HG02885 (cell line): ENCODE data around the gene SOBP.

Experiments used
- ATAC-seq: cut with Tn5 transposase; IDR thresholded peaks from one replicate; pipeline ENCODE4 v1.9.1; 2021; ENCODE audit warnings: mild to moderate bottlenecking; ENCODE audit not compliant: unreplicated experiment, poor library complexity

Gene SOBP

GRCh38 chr6:107578642-107579341 is 88.9 kb downstream of the SOBP start:
- ATAC-seq = no peak

- ATAC-seq = no peak
These were observed 89.6 kb downstream of the SOBP start for GRCh38 chr6:107579456-107580056.

- ATAC-seq = no peak
These were observed 92.2 kb downstream of the SOBP start for GRCh38 chr6:107582086-107582485.

GRCh38 chr6:107584726-107585125 is 94.8 kb downstream of the SOBP start:
- no peak for ATAC-seq

GRCh38 chr6:107585815-107586435 is 96.0 kb downstream of the SOBP start:
- no peak for ATAC-seq

- no peak for ATAC-seq
These were observed 97.5 kb downstream of the SOBP start for GRCh38 chr6:107587451-107587850.

- no peak for ATAC-seq
These were observed 99.3 kb downstream of the SOBP start for GRCh38 chr6:107589199-107589598.

- ATAC-seq = no peak
These were observed 100.0 kb downstream of the SOBP start for GRCh38 chr6:107589934-107590333.

GRCh38 chr6:107590378-107590777 is 100.5 kb downstream of the SOBP start:
- ATAC-seq = no peak

GRCh38 chr6:107591346-107591745 is 101.4 kb downstream of the SOBP start:
- no peak for ATAC-seq

- no peak for ATAC-seq
These were observed 102.9 kb downstream of the SOBP start for GRCh38 chr6:107592806-107593205.

GRCh38 chr6:107594736-107595135 is 104.8 kb downstream of the SOBP start:
- no peak for ATAC-seq

- ATAC-seq = no peak
These were observed 108.2 kb downstream of the SOBP start for GRCh38 chr6:107598091-107598490.

- no peak for ATAC-seq
These were observed 109.1 kb downstream of the SOBP start for GRCh38 chr6:107599043-107599442.

GRCh38 chr6:107600121-107600520 is 110.2 kb downstream of the SOBP start:
- no peak for ATAC-seq

- no peak for ATAC-seq
These were observed 111.0 kb downstream of the SOBP start for GRCh38 chr6:107600936-107601335.

GRCh38 chr6:107601406-107601805 is 111.5 kb downstream of the SOBP start:
- ATAC-seq = no peak

GRCh38 chr6:107602321-107603005 is 112.5 kb downstream of the SOBP start:
- ATAC-seq = no peak

- no peak for ATAC-seq
These were observed 113.1 kb downstream of the SOBP start for GRCh38 chr6:107603006-107603370.

GRCh38 chr6:107604549-107604948 is 114.6 kb downstream of the SOBP start:
- no peak for ATAC-seq

GRCh38 chr6:107606407-107606806 is 116.5 kb downstream of the SOBP start:
- ATAC-seq = no peak
